Measurements from ENCODE around the gene CHST11. TPM values are rescaled to one million over a fixed set of nuclear protein-coding genes. Genes with fewer than 3 reads are reported as not detected.

The CHST11 gene
- total and polyA plus RNA-seq, 9 of the 15 experiments (the other 6 are each of a cell fraction or from before 2014, with no cell fraction given), result 2.3 to 38.7 (median 15.0) TPM

DNA sequence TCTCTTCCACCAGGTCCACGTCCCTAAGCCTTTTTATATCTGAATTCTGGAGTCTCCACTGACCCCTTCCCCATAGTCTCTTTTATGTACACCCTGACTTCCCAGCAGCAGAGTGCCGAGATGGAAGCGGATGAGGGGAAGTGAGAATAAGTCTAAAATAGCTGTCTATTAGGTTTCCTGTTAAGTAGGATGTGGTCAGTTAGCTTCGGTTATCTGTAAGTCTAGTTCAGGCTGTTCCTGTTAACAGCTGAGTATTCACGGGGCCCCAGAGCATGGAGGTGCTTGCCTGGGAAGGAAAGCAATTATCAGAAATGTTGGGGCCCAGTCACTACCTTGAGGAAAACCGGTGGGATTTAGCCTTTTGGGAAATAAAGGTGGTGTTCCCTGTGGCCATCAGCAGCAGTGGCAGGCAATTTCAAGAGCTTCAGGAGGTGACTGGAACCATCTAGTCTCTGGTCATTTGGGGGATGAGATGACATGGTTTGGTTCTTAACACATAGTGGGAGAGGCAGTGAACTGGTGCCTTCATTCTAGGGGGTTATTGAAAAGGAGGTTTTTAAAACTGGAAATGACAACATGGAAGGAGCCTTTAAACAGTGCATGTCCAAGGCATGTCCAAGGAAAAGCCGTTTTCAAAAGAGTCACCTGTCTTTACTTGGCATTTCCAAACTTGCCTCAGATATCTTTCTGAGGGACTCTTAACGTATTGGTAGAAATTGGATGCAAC, 21.8 kb downstream of the CHST11 start (continued):
- TF ChIP-seq LARP7 (IDR thresholded peaks at IDR 0.05) (no peak), KAT8 (IDR thresholded peaks at IDR 0.05; ENCODE audit: low read depth) (no peak), NCOR1 (IDR thresholded peaks at IDR 0.05) (0 out of 2 replicates have a peak, but pooled peaks have one; percentile 19), ZNF561 (CRISPR knock-in tag; conservative IDR thresholded peaks at IDR 0.05) (no peak), KDM2B (CRISPR knock-in tag; IDR thresholded peaks at IDR 0.05) (no peak), ZNF589 (CRISPR knock-in tag; IDR thresholded peaks at IDR 0.05; ENCODE audit: low read depth) (0 out of 2 replicates have a peak, but pooled peaks have one; percentile 19), ZNF253 (CRISPR knock-in tag; conservative IDR thresholded peaks at IDR 0.05) (no peak), GTF2F1 (IDR thresholded peaks at IDR 0.05; ENCODE audit: low read depth, low read length) (no peak), ZNF408 (CRISPR knock-in tag; IDR thresholded peaks at IDR 0.05; ENCODE audit: low read depth) (no peak), ZNF239 (CRISPR knock-in tag; IDR thresholded peaks at IDR 0.05) (no peak), TAF1 (IDR thresholded peaks at IDR 0.05; ENCODE audit: control insufficient read depth, extremely low read depth, insufficient read depth, low read length, severe bottlenecking) (peak; percentile 28), HCFC1 (IDR thresholded peaks at IDR 0.05; ENCODE audit: low read depth, low read length) (no peak), FOXJ3 (CRISPR knock-in tag; IDR thresholded peaks at IDR 0.05) (no peak), KLF1 (tag; IDR thresholded peaks at IDR 0.05) (no peak)
- TF ChIP-seq, protein P1, sequence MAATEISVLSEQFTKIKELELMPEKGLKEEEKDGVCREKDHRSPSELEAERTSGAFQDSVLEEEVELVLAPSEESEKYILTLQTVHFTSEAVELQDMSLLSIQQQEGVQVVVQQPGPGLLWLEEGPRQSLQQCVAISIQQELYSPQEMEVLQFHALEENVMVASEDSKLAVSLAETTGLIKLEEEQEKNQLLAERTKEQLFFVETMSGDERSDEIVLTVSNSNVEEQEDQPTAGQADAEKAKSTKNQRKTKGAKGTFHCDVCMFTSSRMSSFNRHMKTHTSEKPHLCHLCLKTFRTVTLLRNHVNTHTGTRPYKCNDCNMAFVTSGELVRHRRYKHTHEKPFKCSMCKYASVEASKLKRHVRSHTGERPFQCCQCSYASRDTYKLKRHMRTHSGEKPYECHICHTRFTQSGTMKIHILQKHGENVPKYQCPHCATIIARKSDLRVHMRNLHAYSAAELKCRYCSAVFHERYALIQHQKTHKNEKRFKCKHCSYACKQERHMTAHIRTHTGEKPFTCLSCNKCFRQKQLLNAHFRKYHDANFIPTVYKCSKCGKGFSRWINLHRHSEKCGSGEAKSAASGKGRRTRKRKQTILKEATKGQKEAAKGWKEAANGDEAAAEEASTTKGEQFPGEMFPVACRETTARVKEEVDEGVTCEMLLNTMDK (IDR thresholded peaks at IDR 0.05; ENCODE audit: borderline replicate concordance, insufficient read depth, low read depth, low read length, poor library complexity, severe bottlenecking), result no peak
- TF ChIP-seq, protein P2, sequence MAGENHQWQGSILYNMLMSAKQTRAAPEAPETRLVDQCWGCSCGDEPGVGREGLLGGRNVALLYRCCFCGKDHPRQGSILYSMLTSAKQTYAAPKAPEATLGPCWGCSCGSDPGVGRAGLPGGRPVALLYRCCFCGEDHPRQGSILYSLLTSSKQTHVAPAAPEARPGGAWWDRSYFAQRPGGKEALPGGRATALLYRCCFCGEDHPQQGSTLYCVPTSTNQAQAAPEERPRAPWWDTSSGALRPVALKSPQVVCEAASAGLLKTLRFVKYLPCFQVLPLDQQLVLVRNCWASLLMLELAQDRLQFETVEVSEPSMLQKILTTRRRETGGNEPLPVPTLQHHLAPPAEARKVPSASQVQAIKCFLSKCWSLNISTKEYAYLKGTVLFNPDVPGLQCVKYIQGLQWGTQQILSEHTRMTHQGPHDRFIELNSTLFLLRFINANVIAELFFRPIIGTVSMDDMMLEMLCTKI (IDR thresholded peaks at IDR 0.05; ENCODE audit: partially characterized antibody), result no peak
- TF ChIP-seq, protein P3, sequence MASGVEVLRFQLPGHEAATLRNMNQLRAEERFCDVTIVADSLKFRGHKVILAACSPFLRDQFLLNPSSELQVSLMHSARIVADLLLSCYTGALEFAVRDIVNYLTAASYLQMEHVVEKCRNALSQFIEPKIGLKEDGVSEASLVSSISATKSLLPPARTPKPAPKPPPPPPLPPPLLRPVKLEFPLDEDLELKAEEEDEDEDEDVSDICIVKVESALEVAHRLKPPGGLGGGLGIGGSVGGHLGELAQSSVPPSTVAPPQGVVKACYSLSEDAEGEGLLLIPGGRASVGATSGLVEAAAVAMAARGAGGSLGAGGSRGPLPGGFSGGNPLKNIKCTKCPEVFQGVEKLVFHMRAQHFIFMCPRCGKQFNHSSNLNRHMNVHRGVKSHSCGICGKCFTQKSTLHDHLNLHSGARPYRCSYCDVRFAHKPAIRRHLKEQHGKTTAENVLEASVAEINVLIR (CRISPR knock-in tag; IDR thresholded peaks at IDR 0.05), result no peak
